ENCODE results near the gene CTDP1.

Gene CTDP1

GRCh38 chr18:79680100-79680879 is 687 bp downstream of the CTDP1 start:
- ATAC-seq, result no peak
- TF ChIP-seq ZFP3 (CRISPR knock-in tag; IDR thresholded peaks at IDR 0.05) (no peak), TCF4 (CRISPR knock-in tag; IDR thresholded peaks at IDR 0.05; ENCODE audit: borderline replicate concordance) (no peak), ARNTL (CRISPR knock-in tag; IDR thresholded peaks at IDR 0.05; ENCODE audit: borderline replicate concordance, low read depth) (no peak), OSR1 (CRISPR knock-in tag; IDR thresholded peaks at IDR 0.05) (no peak), TSHZ2 (CRISPR knock-in tag; IDR thresholded peaks at IDR 0.05) (no peak), ZFP30 (CRISPR knock-in tag; IDR thresholded peaks at IDR 0.05) (no peak), ZC3H10 (CRISPR knock-in tag; IDR thresholded peaks at IDR 0.05) (no peak), RARB (CRISPR knock-in tag; IDR thresholded peaks at IDR 0.05) (no peak), PPARA (CRISPR knock-in tag; IDR thresholded peaks at IDR 0.05; ENCODE audit: borderline replicate concordance) (no peak), TOX (CRISPR knock-in tag; IDR thresholded peaks at IDR 0.05; ENCODE audit: borderline replicate concordance) (no peak), ZNF565 (CRISPR knock-in tag; conservative IDR thresholded peaks at IDR 0.05; ENCODE audit: low read depth) (no peak), ISL1 (CRISPR knock-in tag; IDR thresholded peaks at IDR 0.05) (no peak), BACH2 (CRISPR knock-in tag; IDR thresholded peaks at IDR 0.05; ENCODE audit: borderline replicate concordance) (no peak), SNAI2 (CRISPR knock-in tag; IDR thresholded peaks at IDR 0.05) (no peak), ZNF70 (CRISPR knock-in tag; IDR thresholded peaks at IDR 0.05) (no peak), GLIS3 (CRISPR knock-in tag; IDR thresholded peaks at IDR 0.05) (no peak), CREB5 (CRISPR knock-in tag; IDR thresholded peaks at IDR 0.05; ENCODE audit: low read depth) (no peak), ESRRG (CRISPR knock-in tag; IDR thresholded peaks at IDR 0.05) (no peak)
- TF ChIP-seq, protein P1, sequence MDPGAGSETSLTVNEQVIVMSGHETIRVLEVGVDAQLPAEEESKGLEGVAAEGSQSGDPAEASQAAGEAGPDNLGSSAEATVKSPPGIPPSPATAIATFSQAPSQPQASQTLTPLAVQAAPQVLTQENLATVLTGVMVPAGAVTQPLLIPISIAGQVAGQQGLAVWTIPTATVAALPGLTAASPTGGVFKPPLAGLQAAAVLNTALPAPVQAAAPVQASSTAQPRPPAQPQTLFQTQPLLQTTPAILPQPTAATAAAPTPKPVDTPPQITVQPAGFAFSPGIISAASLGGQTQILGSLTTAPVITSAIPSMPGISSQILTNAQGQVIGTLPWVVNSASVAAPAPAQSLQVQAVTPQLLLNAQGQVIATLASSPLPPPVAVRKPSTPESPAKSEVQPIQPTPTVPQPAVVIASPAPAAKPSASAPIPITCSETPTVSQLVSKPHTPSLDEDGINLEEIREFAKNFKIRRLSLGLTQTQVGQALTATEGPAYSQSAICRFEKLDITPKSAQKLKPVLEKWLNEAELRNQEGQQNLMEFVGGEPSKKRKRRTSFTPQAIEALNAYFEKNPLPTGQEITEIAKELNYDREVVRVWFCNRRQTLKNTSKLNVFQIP (CRISPR knock-in tag; IDR thresholded peaks at IDR 0.05; ENCODE audit: borderline replicate concordance, low read depth), result no peak
- TF ChIP-seq, protein P2, sequence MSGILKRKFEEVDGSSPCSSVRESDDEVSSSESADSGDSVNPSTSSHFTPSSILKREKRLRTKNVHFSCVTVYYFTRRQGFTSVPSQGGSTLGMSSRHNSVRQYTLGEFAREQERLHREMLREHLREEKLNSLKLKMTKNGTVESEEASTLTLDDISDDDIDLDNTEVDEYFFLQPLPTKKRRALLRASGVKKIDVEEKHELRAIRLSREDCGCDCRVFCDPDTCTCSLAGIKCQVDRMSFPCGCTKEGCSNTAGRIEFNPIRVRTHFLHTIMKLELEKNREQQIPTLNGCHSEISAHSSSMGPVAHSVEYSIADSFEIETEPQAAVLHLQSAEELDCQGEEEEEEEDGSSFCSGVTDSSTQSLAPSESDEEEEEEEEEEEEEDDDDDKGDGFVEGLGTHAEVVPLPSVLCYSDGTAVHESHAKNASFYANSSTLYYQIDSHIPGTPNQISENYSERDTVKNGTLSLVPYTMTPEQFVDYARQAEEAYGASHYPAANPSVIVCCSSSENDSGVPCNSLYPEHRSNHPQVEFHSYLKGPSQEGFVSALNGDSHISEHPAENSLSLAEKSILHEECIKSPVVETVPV (CRISPR knock-in tag; IDR thresholded peaks at IDR 0.05), result no peak

- TF ChIP-seq ZFP30 (CRISPR knock-in tag; IDR thresholded peaks at IDR 0.05) (no peak), ESRRG (CRISPR knock-in tag; IDR thresholded peaks at IDR 0.05) (no peak), ARNTL (CRISPR knock-in tag; IDR thresholded peaks at IDR 0.05; ENCODE audit: borderline replicate concordance, low read depth) (no peak), PPARA (CRISPR knock-in tag; IDR thresholded peaks at IDR 0.05; ENCODE audit: borderline replicate concordance) (no peak), CSDC2 (CRISPR knock-in tag; IDR thresholded peaks at IDR 0.05) (no peak)
- TF ChIP-seq, protein P3, sequence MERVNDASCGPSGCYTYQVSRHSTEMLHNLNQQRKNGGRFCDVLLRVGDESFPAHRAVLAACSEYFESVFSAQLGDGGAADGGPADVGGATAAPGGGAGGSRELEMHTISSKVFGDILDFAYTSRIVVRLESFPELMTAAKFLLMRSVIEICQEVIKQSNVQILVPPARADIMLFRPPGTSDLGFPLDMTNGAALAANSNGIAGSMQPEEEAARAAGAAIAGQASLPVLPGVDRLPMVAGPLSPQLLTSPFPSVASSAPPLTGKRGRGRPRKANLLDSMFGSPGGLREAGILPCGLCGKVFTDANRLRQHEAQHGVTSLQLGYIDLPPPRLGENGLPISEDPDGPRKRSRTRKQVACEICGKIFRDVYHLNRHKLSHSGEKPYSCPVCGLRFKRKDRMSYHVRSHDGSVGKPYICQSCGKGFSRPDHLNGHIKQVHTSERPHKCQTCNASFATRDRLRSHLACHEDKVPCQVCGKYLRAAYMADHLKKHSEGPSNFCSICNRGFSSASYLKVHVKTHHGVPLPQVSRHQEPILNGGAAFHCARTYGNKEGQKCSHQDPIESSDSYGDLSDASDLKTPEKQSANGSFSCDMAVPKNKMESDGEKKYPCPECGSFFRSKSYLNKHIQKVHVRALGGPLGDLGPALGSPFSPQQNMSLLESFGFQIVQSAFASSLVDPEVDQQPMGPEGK (CRISPR knock-in tag; IDR thresholded peaks at IDR 0.05; ENCODE audit: borderline replicate concordance), result no peak
- no peak for ATAC-seq
Measured at GRCh38 chr18:79680891-79681339, 1.3 kb downstream of the CTDP1 start.
